HS-27A (cell line): Measurements from ENCODE around the gene RNF40.

Source experiments
- DNase-seq: peaks from one replicate; pipeline ENCODE4 v3.0.0-alpha.2; 2012; ENCODE audit warnings: low read depth, missing footprints

The RNF40 gene

GRCh38 chr16:30762991-30763725, 1.0 kb downstream of the RNF40 start:
- no peak for DNase-seq

GRCh38 chr16:30764086-30764485, 2.0 kb downstream of the RNF40 start:
- DNase-seq = no peak

- no peak for DNase-seq
Measured at GRCh38 chr16:30764816-30765465, 2.8 kb downstream of the RNF40 start.

- DNase-seq = no peak
Measured at GRCh38 chr16:30766206-30766932, 4.2 kb downstream of the RNF40 start.

GRCh38 chr16:30766933-30767284, 4.8 kb downstream of the RNF40 start:
- DNase-seq = no peak

- DNase-seq = no peak
Measured at GRCh38 chr16:30767767-30768465, 5.8 kb downstream of the RNF40 start.

- DNase-seq = no peak
Measured at GRCh38 chr16:30768583-30769181, 6.6 kb downstream of the RNF40 start.

- no peak for DNase-seq
Measured at GRCh38 chr16:30769379-30770089, 7.4 kb downstream of the RNF40 start.

GRCh38 chr16:30771726-30772125, 9.6 kb downstream of the RNF40 start:
- no peak for DNase-seq

GRCh38 chr16:30773826-30774225, 11.7 kb downstream of the RNF40 start:
- no peak for DNase-seq

- DNase-seq = no peak
Measured at GRCh38 chr16:30774367-30775130, 12.4 kb downstream of the RNF40 start.

GRCh38 chr16:30775131-30775391, 12.9 kb downstream of the RNF40 start:
- DNase-seq = no peak

GRCh38 chr16:30775392-30776188, 13.5 kb downstream of the RNF40 start:
- DNase-seq = peak; percentile 58

GRCh38 chr16:30777591-30778297, 15.6 kb downstream of the RNF40 start:
- DNase-seq = no peak

GRCh38 chr16:30778549-30779244, 16.6 kb downstream of the RNF40 start:
- no peak for DNase-seq

GRCh38 chr16:30779596-30779995, 17.5 kb downstream of the RNF40 start:
- no peak for DNase-seq

GRCh38 chr16:30780021-30780420, 17.9 kb downstream of the RNF40 start:
- no peak for DNase-seq

GRCh38 chr16:30780549-30780948, 18.4 kb downstream of the RNF40 start:
- no peak for DNase-seq
